GM18511 (cell line): ENCODE measurements around the gene OR2AT4.

ENCODE experiments used
- ATAC-seq: cut with Tn5 transposase; IDR thresholded peaks from one replicate; pipeline ENCODE4 v1.9.1; 2021; ENCODE audit warnings: mild to moderate bottlenecking, moderate library complexity; ENCODE audit not compliant: unreplicated experiment

The OR2AT4 gene

GRCh38 chr11:75031771-75032549 is 64.7 kb downstream of the OR2AT4 start:
- no peak for ATAC-seq
